ENCODE results near the gene SLC25A41. TPM values are rescaled to one million over a fixed set of nuclear protein-coding genes. Genes with fewer than 3 reads are reported as not detected.
A peak's percentile ranks its signal among the peaks of the same experiment; 100 is the strongest.

Gene SLC25A41
- total and polyA plus RNA-seq, 2 of the 8 experiments (the other 6 are each of a cell fraction or from before 2014, with no cell fraction given) = 0.50 TPM; not detected in 1

DNA sequence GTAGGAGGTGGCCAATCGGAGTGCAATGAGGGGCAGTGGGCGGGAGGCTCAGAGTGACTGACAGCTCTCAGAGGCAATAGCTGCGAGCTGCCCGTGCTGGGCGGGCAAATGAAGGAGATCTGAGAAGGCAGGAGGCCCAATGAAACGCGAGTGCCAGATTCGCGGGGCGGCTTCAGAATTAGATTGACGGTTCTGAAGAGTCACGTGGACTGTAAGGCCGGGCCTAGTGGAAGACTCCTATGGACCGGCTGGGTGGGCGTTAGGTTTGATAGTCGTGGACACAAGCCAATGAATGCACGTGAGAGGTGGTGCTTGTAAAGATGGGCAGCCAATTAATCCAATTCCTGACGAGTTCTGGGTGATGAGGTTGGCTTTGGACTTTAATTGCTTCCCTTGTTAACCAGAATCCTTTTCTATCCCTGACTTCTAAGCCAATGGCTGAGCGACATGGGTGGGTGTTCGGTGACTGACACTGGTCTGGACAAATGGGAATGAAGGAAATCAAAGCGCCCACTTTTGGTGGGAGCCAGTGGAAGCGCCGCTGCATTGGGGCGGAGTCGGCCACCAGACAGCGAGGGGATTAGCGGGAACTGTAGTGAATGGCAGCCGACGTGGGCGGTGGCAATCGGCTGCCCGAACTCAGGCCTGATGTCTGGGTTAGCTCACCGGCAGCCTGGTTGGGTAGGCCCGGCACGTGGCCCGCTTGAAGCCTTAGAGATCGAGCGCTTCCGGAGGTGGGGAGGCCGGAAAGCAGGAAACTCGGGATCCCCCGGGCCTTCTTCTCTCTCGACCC is 8.4 kb downstream of the SLC25A41 start (continued):
- TF ChIP-seq HDAC2 (IDR thresholded peaks at IDR 0.05; ENCODE audit: borderline replicate concordance in 1 of 2, low read depth in 2 of 2, low read length in 2 of 2) (peak in 1 of 2 experiments; percentile 81; a peak in 2 of 4 replicates), CREB1 (IDR thresholded peaks at IDR 0.05) (peak; percentile 61), YY1 (IDR thresholded peaks at IDR 0.05; ENCODE audit: low read depth, low read length) (peak; percentile 38; the same call in 1 of the 2 replicates), SP1 (IDR thresholded peaks at IDR 0.05; ENCODE audit: low read depth, low read length) (peak; percentile 98), RAD21 (IDR thresholded peaks at IDR 0.05 in 1 of 2, conservative IDR thresholded peaks at IDR 0.05 in 1 of 2; ENCODE audit: low read depth in 2 of 2, low read length in 2 of 2) (no peak), GABPA (IDR thresholded peaks at IDR 0.05; ENCODE audit: borderline replicate concordance, insufficient read depth, low read length) (no peak), SP4 (IDR thresholded peaks at IDR 0.05; ENCODE audit: low read length) (peak; percentile 96), JUN (IDR thresholded peaks at IDR 0.05; ENCODE audit: low read depth, low read length) (no peak), KDM5A (IDR thresholded peaks at IDR 0.05; ENCODE audit: low read length) (no peak), SP2 (IDR thresholded peaks at IDR 0.05; ENCODE audit: low read length) (peak; percentile 94), TBP (IDR thresholded peaks at IDR 0.05; ENCODE audit: low read depth, low read length) (peak; percentile 19), TCF12 (IDR thresholded peaks at IDR 0.05; ENCODE audit: low read depth, low read length) (0 out of 2 replicates have a peak, but pooled peaks have one; percentile 59), EGR1 (IDR thresholded peaks at IDR 0.05; ENCODE audit: borderline replicate concordance, low read depth, low read length) (peak; percentile 75; the same call in 1 of the 2 replicates)
- TF ChIP-seq, protein P1, sequence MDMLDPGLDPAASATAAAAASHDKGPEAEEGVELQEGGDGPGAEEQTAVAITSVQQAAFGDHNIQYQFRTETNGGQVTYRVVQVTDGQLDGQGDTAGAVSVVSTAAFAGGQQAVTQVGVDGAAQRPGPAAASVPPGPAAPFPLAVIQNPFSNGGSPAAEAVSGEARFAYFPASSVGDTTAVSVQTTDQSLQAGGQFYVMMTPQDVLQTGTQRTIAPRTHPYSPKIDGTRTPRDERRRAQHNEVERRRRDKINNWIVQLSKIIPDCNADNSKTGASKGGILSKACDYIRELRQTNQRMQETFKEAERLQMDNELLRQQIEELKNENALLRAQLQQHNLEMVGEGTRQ (IDR thresholded peaks at IDR 0.05; ENCODE audit: low read length) = peak; percentile 93
- TF ChIP-seq, protein P2, sequence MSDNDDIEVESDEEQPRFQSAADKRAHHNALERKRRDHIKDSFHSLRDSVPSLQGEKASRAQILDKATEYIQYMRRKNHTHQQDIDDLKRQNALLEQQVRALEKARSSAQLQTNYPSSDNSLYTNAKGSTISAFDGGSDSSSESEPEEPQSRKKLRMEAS (IDR thresholded peaks at IDR 0.05) = peak; percentile 100
- TF ChIP-seq, protein P3, sequence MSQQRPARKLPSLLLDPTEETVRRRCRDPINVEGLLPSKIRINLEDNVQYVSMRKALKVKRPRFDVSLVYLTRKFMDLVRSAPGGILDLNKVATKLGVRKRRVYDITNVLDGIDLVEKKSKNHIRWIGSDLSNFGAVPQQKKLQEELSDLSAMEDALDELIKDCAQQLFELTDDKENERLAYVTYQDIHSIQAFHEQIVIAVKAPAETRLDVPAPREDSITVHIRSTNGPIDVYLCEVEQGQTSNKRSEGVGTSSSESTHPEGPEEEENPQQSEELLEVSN (IDR thresholded peaks at IDR 0.05) = peak; percentile 100

All from H1 (cell line).